MCF 10A (cell line): ENCODE measurements around the gene TMEM151B. TPM values are rescaled to one million over a fixed set of nuclear protein-coding genes. Genes with fewer than 3 reads are reported as not detected.

Experiments
- BruUV-seq: library from RNA; stranded (reverse); fragments of 400-500 nt; replicated peaks from 2 replicates; lab custom pipeline; 2021; lab: Mats Ljungman, UMichigan
- CTCF ChIA-PET: fragments of 300-600 bp; sonication (Branson Sonifier 250); formaldehyde crosslinking; extraction: SDS; loops from one replicate; lab custom pipeline; 2021; ENCODE audit warnings: antibody characterized with exemption, inconsistent platforms; lab: Yijun Ruan, JAX
- POLR2A ChIA-PET: fragments of 300-600, 350-650 bp; sonication (Branson Sonifier 250); formaldehyde crosslinking; extraction: SDS; loops from one replicate; lab custom pipeline; 2020; ENCODE audit warnings: antibody characterized with exemption, inconsistent platforms; lab: Yijun Ruan, JAX
- DNase-seq: peaks from one replicate; pipeline ENCODE4 v3.0.0-alpha.2; 2018; ENCODE audit not compliant: unreplicated experiment
- H3K27ac Mint-ChIP-seq: one replicate; pipeline ENCODE4 v1.8.0; 2022; ENCODE audit warnings: mild to moderate bottlenecking, low read depth, mixed read lengths; ENCODE audit not compliant: unreplicated experiment
- H3K27me3 Mint-ChIP-seq: one replicate; pipeline ENCODE4 v1.8.0; 2022; ENCODE audit warnings: mixed read lengths; ENCODE audit not compliant: insufficient read depth, unreplicated experiment
- H3K36me3 Mint-ChIP-seq: one replicate; pipeline ENCODE4 v1.8.0; 2022; ENCODE audit warnings: mild to moderate bottlenecking, moderate library complexity, mixed read lengths; ENCODE audit not compliant: insufficient read depth, unreplicated experiment
- H3K4me1 Mint-ChIP-seq: one replicate; pipeline ENCODE4 v1.8.0; 2022; ENCODE audit warnings: mixed read lengths; ENCODE audit not compliant: insufficient read depth, unreplicated experiment
- H3K4me3 Mint-ChIP-seq: one replicate; pipeline ENCODE4 v1.8.0; 2022; ENCODE audit warnings: mild to moderate bottlenecking, moderate library complexity, mixed read lengths; ENCODE audit not compliant: unreplicated experiment
- H3K9me3 Mint-ChIP-seq: one replicate; pipeline ENCODE4 v1.8.0; 2022; ENCODE audit warnings: mixed read lengths; ENCODE audit not compliant: unreplicated experiment
- CTCF ChIP-seq: fragments of 200-600 bp; IDR thresholded peaks from one replicate; pipeline ENCODE4 v1.8.0; 2022; ENCODE audit warnings: antibody characterized with exemption, mild to moderate bottlenecking; ENCODE audit not compliant: unreplicated experiment
- intact Hi-C: fragments of 100-400 bp; cut with micrococcal nuclease; formaldehyde crosslinking; loops from 2 replicates; pipeline ENCODE4 v1.14.1; 2022
- total RNA-seq: library from RNA; stranded (reverse); gene quantifications from 2 replicates; pipeline ENCODE4 v1.2.3, GENCODE V29; 2022

Gene TMEM151B
- total RNA-seq, 1 experiment from 2014 or later = not detected

- peaks cover 51% of the 10 kb centered on the region for H3K27me3 Mint-ChIP-seq
- no peaks in the 10 kb centered on the region for H3K4me1 Mint-ChIP-seq
- TF ChIP-seq CTCF = no peak
- BruUV-seq = no TSS peak
- DNase-seq = no peak
- no peak overlapping the region for H3K27ac Mint-ChIP-seq
- ChIA-PET POLR2A (no interaction called here), CTCF (no interaction called here)
- no peak overlapping the region for H3K4me3 Mint-ChIP-seq
- no peaks in the 10 kb centered on the region for H3K9me3 Mint-ChIP-seq
- intact Hi-C loops = no loop called here
- no peaks in the 10 kb centered on the region for H3K36me3 Mint-ChIP-seq
Measured at GRCh38 chr6:44275749-44276648, 5.7 kb downstream of the TMEM151B start.

GRCh38 chr6:44276667-44277640 lies 6.7 kb downstream of the TMEM151B start:
- ChIA-PET POLR2A (no interaction called here), CTCF (interaction anchor here (0.8 to 2.0 kb wide), 3 partner anchors 9 to 124 kb away, joined by 3 to 9 read pairs (median 4); partner anchors contain the start of gene AARS2)
- Mint-ChIP-seq H3K27me3 (peaks cover 51% of the 10 kb centered on the region), H3K27ac (no peak overlapping the region), H3K4me3 (no peak overlapping the region), H3K4me1 (no peaks in the 10 kb centered on the region), H3K9me3 (no peaks in the 10 kb centered on the region), H3K36me3 (no peaks in the 10 kb centered on the region)
- intact Hi-C loops = no loop called here
- no peak for DNase-seq
- no TSS peak for BruUV-seq
- no peak for TF ChIP-seq CTCF

GRCh38 chr6:44277763-44278162 lies 7.5 kb downstream of the TMEM151B start:
- intact Hi-C loops = no loop called here
- Mint-ChIP-seq H3K27me3 (peaks cover 44% of the 10 kb centered on the region), H3K9me3 (no peaks in the 10 kb centered on the region), H3K4me3 (no peak overlapping the region), H3K36me3 (no peaks in the 10 kb centered on the region), H3K4me1 (no peaks in the 10 kb centered on the region), H3K27ac (no peak overlapping the region)
- no TSS peak for BruUV-seq
- ChIA-PET CTCF (interaction anchor here (0.8 to 2.0 kb wide), 4 partner anchors 10 to 125 kb away, joined by 3 to 9 read pairs (median 4); partner anchors contain the start of gene AARS2), POLR2A (interaction anchor here (1.6 kb wide), 1 partner anchor 18 kb away, joined by 4 read pairs; no protein-coding TSS in a partner anchor)
- TF ChIP-seq CTCF = no peak
- DNase-seq = no peak
